ENCODE data around the gene HKDC1. TPM values are rescaled to one million over a fixed set of nuclear protein-coding genes. Genes with fewer than 3 reads are reported as not detected.

The HKDC1 gene
- total and polyA plus RNA-seq, 2 donors (not counting 1 experiment from before 2014, with no cell fraction given): 0.01 TPM; not detected in 1

GRCh38 chr10:69208761-69209160 is 11.4 kb upstream of the HKDC1 start:
- Histone ChIP-seq H3K4me2 (replicated peaks; ENCODE audit: low read depth, low read length, poor library complexity, severe bottlenecking) (no peak overlapping the region), H3K79me2 (ENCODE audit: control insufficient read depth, insufficient read depth, low read length) (no peaks in the 10 kb centered on the region), H3K9me3 (ENCODE audit: control extremely low read depth in 1 of 3, control insufficient read depth in 2 of 3, insufficient read depth in 1 of 3, low read length in 2 of 3) (no peaks in the 10 kb centered on the region), H3K4me3 (ENCODE audit: control extremely low read depth in 1 of 5, extremely low read depth in 1 of 5, insufficient read depth in 1 of 5, low read depth in 2 of 5, low read length in 4 of 5) (no peak overlapping the region), H4K20me1 (ENCODE audit: control insufficient read depth, insufficient read depth, low read length, poor library complexity, severe bottlenecking) (no peaks in the 10 kb centered on the region), H3K9ac (ENCODE audit: low read length) (no peak overlapping the region), H2AFZ (ENCODE audit: insufficient read depth, low read depth, low read length, poor library complexity, severe bottlenecking) (no peak overlapping the region), H3K36me3 (replicated peaks in 1 of 2; ENCODE audit: control extremely low read depth in 1 of 2, control insufficient read depth in 1 of 2, extremely low read depth in 1 of 2, insufficient read depth in 2 of 2, low read length in 1 of 2) (peaks cover 9 to 40% of the 10 kb centered on the region in 2 experiments), H3K27me3 (replicated peaks in 1 of 4; ENCODE audit: control extremely low read depth in 1 of 4, control insufficient read depth in 3 of 4, insufficient read depth in 4 of 4, low read length in 3 of 4) (no peaks in the 10 kb centered on the region), H3K27ac (ENCODE audit: low read length in 2 of 2) (no peak overlapping the region), H3K4me1 (ENCODE audit: control insufficient read depth in 2 of 2, insufficient read depth in 2 of 2, low read length in 2 of 2) (peaks cover 0 to 10% of the 10 kb centered on the region in 2 donors)
- POLR2A ChIA-PET: no interaction called here
- H3K4me1 Mint-ChIP-seq: peaks cover 8% of the 10 kb centered on the region
- CTCF ChIA-PET: interaction anchor here (0.7 to 1.1 kb wide), 3 partner anchors 15 to 83 kb away, joined by 3 to 5 read pairs (median 4); no protein-coding TSS in a partner anchor
- intact Hi-C loops (cut with micrococcal nuclease): no loop called here
- H3K4me3 Mint-ChIP-seq: no peak overlapping the region
- H3K27me3 Mint-ChIP-seq: no peaks in the 10 kb centered on the region
- no peak overlapping the region for H3K27ac Mint-ChIP-seq
- H3K9me3 Mint-ChIP-seq (ENCODE audit: insufficient read depth): no peaks in the 10 kb centered on the region
- ATAC-seq (ENCODE audit: low read depth) (no peak), DNase-seq (no peak)
- WGBS (ENCODE audit: insufficient coverage): 100% methylated on average over 4 of the region's 6 CpGs
- TF ChIP-seq CTCF (IDR thresholded peaks at IDR 0.05) (no peak), EZH2 (IDR thresholded peaks at IDR 0.05; ENCODE audit: borderline replicate concordance, insufficient read depth, low read depth, low read length, poor library complexity, severe bottlenecking) (no peak)

GRCh38 chr10:69209787-69210484 is 10.2 kb upstream of the HKDC1 start:
- no peak for DNase-seq
- peaks cover 4% of the 10 kb centered on the region for H3K4me1 Mint-ChIP-seq
- no peak overlapping the region for H3K27ac Mint-ChIP-seq
- Histone ChIP-seq H3K9me3 (ENCODE audit: control extremely low read depth in 1 of 3, control insufficient read depth in 2 of 3, insufficient read depth in 1 of 3, low read length in 2 of 3) (no peaks in the 10 kb centered on the region), H2AFZ (ENCODE audit: insufficient read depth, low read depth, low read length, poor library complexity, severe bottlenecking) (no peak overlapping the region), H3K27me3 (replicated peaks in 1 of 4; ENCODE audit: control extremely low read depth in 1 of 4, control insufficient read depth in 3 of 4, insufficient read depth in 4 of 4, low read length in 3 of 4) (peaks cover 0 to 4% (median 0%) of the 10 kb centered on the region in 4 experiments), H3K4me1 (ENCODE audit: control insufficient read depth in 2 of 2, insufficient read depth in 2 of 2, low read length in 2 of 2) (peaks cover 0 to under 1% of the 10 kb centered on the region in 2 donors), H3K9ac (ENCODE audit: low read length) (no peak overlapping the region), H3K4me3 (ENCODE audit: control extremely low read depth in 1 of 5, extremely low read depth in 1 of 5, insufficient read depth in 1 of 5, low read depth in 2 of 5, low read length in 4 of 5) (no peak overlapping the region), H3K79me2 (ENCODE audit: control insufficient read depth, insufficient read depth, low read length) (no peaks in the 10 kb centered on the region), H4K20me1 (ENCODE audit: control insufficient read depth, insufficient read depth, low read length, poor library complexity, severe bottlenecking) (no peaks in the 10 kb centered on the region), H3K36me3 (replicated peaks in 1 of 2; ENCODE audit: control extremely low read depth in 1 of 2, control insufficient read depth in 1 of 2, extremely low read depth in 1 of 2, insufficient read depth in 2 of 2, low read length in 1 of 2) (peaks cover 9 to 38% of the 10 kb centered on the region in 2 experiments), H3K4me2 (replicated peaks; ENCODE audit: low read depth, low read length, poor library complexity, severe bottlenecking) (no peak overlapping the region), H3K27ac (ENCODE audit: low read length in 2 of 2) (no peak overlapping the region)
- CTCF ChIA-PET: no interaction called here
- ATAC-seq (ENCODE audit: low read depth): no peak
- no peak for TF ChIP-seq CTCF (IDR thresholded peaks at IDR 0.05)
- H3K4me3 Mint-ChIP-seq: no peak overlapping the region
- 90% methylated on average over 2 of the region's 3 CpGs for WGBS (ENCODE audit: insufficient coverage)
- POLR2A ChIA-PET: no interaction called here
- intact Hi-C loops (cut with micrococcal nuclease): no loop called here
- no peaks in the 10 kb centered on the region for H3K9me3 Mint-ChIP-seq (ENCODE audit: insufficient read depth)
- H3K27me3 Mint-ChIP-seq: no peaks in the 10 kb centered on the region
